WTC11 (cell line): ENCODE results near the gene GZMM. TPM values are rescaled to one million over a fixed set of nuclear protein-coding genes. Genes with fewer than 3 reads are reported as not detected.

Experiments
- ATAC-seq: fragments of 200-7000 bp; cut with Tn5 transposase; 2 replicates; pipeline ENCODE4 v1.10.0; 2021; ENCODE audit warnings: mild to moderate bottlenecking, moderate library complexity
- CTCF ChIA-PET: fragments of 300-600 bp; sonication (Branson Sonifier 250); formaldehyde crosslinking; loops from one replicate; lab custom pipeline; 2021; ENCODE audit warnings: antibody characterized with exemption; lab: Charles Lee
- POLR2A ChIA-PET: fragments of 350-600 bp; sonication (Branson Sonifier 250); formaldehyde crosslinking; loops from one replicate; lab custom pipeline; 2021; ENCODE audit warnings: antibody characterized with exemption; lab: Charles Lee
- DNase-seq: peaks from one replicate; pipeline ENCODE4 v3.0.0; 2021; ENCODE audit warnings: low spot score
- H3K27ac Mint-ChIP-seq: 2 replicates; pipeline ENCODE4 v1.8.0; 2021; ENCODE audit warnings: mixed read lengths
- H3K27me3 Mint-ChIP-seq: 2 replicates; pipeline ENCODE4 v1.8.0; 2021; ENCODE audit warnings: low read depth, mild to moderate bottlenecking, moderate library complexity, mixed read lengths
- H3K36me3 Mint-ChIP-seq: 2 replicates; pipeline ENCODE4 v1.8.0; 2021; ENCODE audit warnings: mixed read lengths
- H3K4me1 Mint-ChIP-seq: 2 replicates; pipeline ENCODE4 v1.8.0; 2022; ENCODE audit warnings: mixed read lengths
- H3K4me3 Mint-ChIP-seq: 2 replicates; pipeline ENCODE4 v1.8.0; 2021; ENCODE audit warnings: mild to moderate bottlenecking, moderate library complexity, mixed read lengths
- H3K9me3 Mint-ChIP-seq: 2 replicates; pipeline ENCODE4 v1.8.0; 2021; ENCODE audit warnings: mixed read lengths
- CBFB ChIP-seq: sonication (generic); formaldehyde crosslinking; IDR thresholded peaks from 2 replicates; pipeline ENCODE4 v1.8.1; 2022; ENCODE audit warnings: mild to moderate bottlenecking, low read depth, missing genetic modification reagents
- ETV6 ChIP-seq: sonication (generic); formaldehyde crosslinking; IDR thresholded peaks from 2 replicates; pipeline ENCODE4 v1.8.1; 2022; ENCODE audit warnings: mild to moderate bottlenecking, missing genetic modification reagents
- FOXP1 ChIP-seq: sonication (generic); formaldehyde crosslinking; IDR thresholded peaks from 2 replicates; pipeline ENCODE4 v1.8.0; 2022; ENCODE audit warnings: missing genetic modification reagents, mild to moderate bottlenecking, moderate library complexity, borderline replicate concordance
- GRHL2 ChIP-seq: fragments of 250-450 bp; sonication (Bioruptor Pico); IDR thresholded peaks from 2 replicates; pipeline ENCODE4 v1.8.0; 2022; ENCODE audit warnings: mild to moderate bottlenecking, moderate library complexity; ENCODE audit not compliant: insufficient replicate concordance, severe bottlenecking
- NFATC4 ChIP-seq: fragments of 250-450 bp; sonication (Bioruptor Pico); IDR thresholded peaks from 2 replicates; pipeline ENCODE4 v1.9.0; 2021; ENCODE audit warnings: mild to moderate bottlenecking
- NFYB ChIP-seq: sonication (generic); formaldehyde crosslinking; conservative IDR thresholded peaks from 2 replicates; pipeline ENCODE4 v1.8.0; 2022; ENCODE audit warnings: low read depth, missing genetic modification reagents
- OVOL2 ChIP-seq: fragments of 250-450 bp; sonication (Bioruptor Pico); IDR thresholded peaks from 2 replicates; pipeline ENCODE4 v1.9.0; 2021; ENCODE audit warnings: mild to moderate bottlenecking, borderline replicate concordance
- ZBTB21 ChIP-seq: sonication (generic); formaldehyde crosslinking; IDR thresholded peaks from 2 replicates; pipeline ENCODE4 v1.8.1; 2023; ENCODE audit warnings: mild to moderate bottlenecking, missing genetic modification reagents, borderline replicate concordance
- ZNF121 ChIP-seq: sonication (generic); formaldehyde crosslinking; IDR thresholded peaks from 2 replicates; pipeline ENCODE4 v1.8.0; 2023; ENCODE audit warnings: missing genetic modification reagents
- ZNF138 ChIP-seq: sonication (generic); formaldehyde crosslinking; conservative IDR thresholded peaks from 2 replicates; pipeline ENCODE4 v1.8.1; 2022; ENCODE audit warnings: mild to moderate bottlenecking, moderate library complexity, missing genetic modification reagents
- ZNF263 ChIP-seq: sonication (generic); formaldehyde crosslinking; IDR thresholded peaks from 2 replicates; pipeline ENCODE4 v1.8.1; 2022; ENCODE audit warnings: low read depth, mild to moderate bottlenecking, moderate library complexity, missing genetic modification reagents
- ZNF671 ChIP-seq: fragments of 250-450 bp; sonication (Bioruptor Pico); IDR thresholded peaks from 2 replicates; pipeline ENCODE4 v1.8.0; 2021; ENCODE audit warnings: mild to moderate bottlenecking
- total RNA-seq: library from RNA; stranded (reverse); gene quantifications from 3 replicates; pipeline ENCODE4 v1.2.3, GENCODE V29; 2021
- TF ChIP-seq, protein P1 (sequence below): fragments of 200-600 bp; IDR thresholded peaks from 2 replicates; pipeline ENCODE4 v1.8.0; 2022; ENCODE audit warnings: antibody characterized with exemption
- TF ChIP-seq, protein P2 (sequence below): sonication (generic); formaldehyde crosslinking; IDR thresholded peaks from 2 replicates; pipeline ENCODE4 v1.8.1; 2022; ENCODE audit warnings: mild to moderate bottlenecking, moderate library complexity, missing genetic modification reagents
- TF ChIP-seq, protein P3 (sequence below): sonication (generic); formaldehyde crosslinking; IDR thresholded peaks from 2 replicates; pipeline ENCODE4 v1.8.1; 2022; ENCODE audit warnings: low read depth, mild to moderate bottlenecking, moderate library complexity, missing genetic modification reagents, borderline replicate concordance
- TF ChIP-seq, protein P4 (sequence below): fragments of 250-450 bp; sonication (Bioruptor Pico); IDR thresholded peaks from 2 replicates; pipeline ENCODE4 v1.9.0; 2021; ENCODE audit warnings: mild to moderate bottlenecking
- TF ChIP-seq, protein P5 (sequence below): fragments of 250-450 bp; sonication (Bioruptor Pico); IDR thresholded peaks from 2 replicates; pipeline ENCODE4 v1.9.0; 2021; ENCODE audit warnings: moderate library complexity, mild to moderate bottlenecking, inconsistent platforms, borderline replicate concordance
- TF ChIP-seq, protein P6 (sequence below): sonication (generic); formaldehyde crosslinking; IDR thresholded peaks from 2 replicates; pipeline ENCODE4 v1.8.1; 2023; ENCODE audit warnings: mild to moderate bottlenecking, missing genetic modification reagents
- TF ChIP-seq, protein P7 (sequence below): sonication (generic); formaldehyde crosslinking; IDR thresholded peaks from 2 replicates; pipeline ENCODE4 v1.8.0; 2022; ENCODE audit warnings: missing genetic modification reagents

Gene GZMM
- total RNA-seq, 1 experiment from 2014 or later = 0.68 TPM

DNA sequence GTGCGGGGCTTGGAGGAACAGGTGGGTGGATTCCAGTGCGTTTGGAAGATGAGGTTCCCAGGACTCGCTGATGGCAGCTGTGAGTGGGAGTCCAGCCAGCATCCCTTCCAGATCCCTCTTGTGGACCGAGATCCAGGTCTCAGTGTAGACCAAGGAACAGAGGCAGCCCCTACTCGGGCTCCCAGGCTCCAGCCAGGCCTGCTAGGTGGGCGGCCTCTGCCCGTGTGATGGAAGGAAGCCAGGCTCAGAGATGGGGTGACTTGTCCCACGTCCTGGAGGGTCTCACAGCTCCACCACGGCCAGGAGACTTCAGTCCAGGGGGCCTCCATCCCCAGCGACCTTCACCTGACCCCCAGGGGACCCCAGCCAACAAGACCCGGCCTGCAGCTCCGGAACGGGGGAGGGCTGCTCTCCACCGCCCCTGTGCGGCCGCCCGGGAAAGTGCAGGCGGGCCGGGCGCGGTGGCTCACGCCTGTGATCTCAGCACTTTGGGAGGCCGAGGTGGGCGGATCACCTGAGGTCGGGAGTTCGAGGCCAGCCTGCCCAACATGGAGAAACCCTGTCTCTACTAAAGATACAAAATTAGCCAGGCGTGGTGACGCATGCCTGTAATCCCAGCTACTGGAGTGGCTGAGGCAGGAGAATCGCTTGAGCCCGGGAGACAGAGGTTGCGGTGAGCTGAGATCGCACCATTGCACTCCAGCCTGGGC lies 48.3 kb upstream of the GZMM start (continued):
- TF ChIP-seq, protein P1, sequence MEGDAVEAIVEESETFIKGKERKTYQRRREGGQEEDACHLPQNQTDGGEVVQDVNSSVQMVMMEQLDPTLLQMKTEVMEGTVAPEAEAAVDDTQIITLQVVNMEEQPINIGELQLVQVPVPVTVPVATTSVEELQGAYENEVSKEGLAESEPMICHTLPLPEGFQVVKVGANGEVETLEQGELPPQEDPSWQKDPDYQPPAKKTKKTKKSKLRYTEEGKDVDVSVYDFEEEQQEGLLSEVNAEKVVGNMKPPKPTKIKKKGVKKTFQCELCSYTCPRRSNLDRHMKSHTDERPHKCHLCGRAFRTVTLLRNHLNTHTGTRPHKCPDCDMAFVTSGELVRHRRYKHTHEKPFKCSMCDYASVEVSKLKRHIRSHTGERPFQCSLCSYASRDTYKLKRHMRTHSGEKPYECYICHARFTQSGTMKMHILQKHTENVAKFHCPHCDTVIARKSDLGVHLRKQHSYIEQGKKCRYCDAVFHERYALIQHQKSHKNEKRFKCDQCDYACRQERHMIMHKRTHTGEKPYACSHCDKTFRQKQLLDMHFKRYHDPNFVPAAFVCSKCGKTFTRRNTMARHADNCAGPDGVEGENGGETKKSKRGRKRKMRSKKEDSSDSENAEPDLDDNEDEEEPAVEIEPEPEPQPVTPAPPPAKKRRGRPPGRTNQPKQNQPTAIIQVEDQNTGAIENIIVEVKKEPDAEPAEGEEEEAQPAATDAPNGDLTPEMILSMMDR = peak; percentile 98
- TF ChIP-seq GRHL2 (CRISPR knock-in tag) = no peak
- TF ChIP-seq, protein P2, sequence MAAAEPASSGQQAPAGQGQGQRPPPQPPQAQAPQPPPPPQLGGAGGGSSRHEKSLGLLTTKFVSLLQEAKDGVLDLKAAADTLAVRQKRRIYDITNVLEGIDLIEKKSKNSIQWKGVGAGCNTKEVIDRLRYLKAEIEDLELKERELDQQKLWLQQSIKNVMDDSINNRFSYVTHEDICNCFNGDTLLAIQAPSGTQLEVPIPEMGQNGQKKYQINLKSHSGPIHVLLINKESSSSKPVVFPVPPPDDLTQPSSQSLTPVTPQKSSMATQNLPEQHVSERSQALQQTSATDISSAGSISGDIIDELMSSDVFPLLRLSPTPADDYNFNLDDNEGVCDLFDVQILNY (CRISPR knock-in tag) = peak; percentile 40; the same call in 1 of the 2 replicates
- no peak for TF ChIP-seq ZBTB21 (CRISPR knock-in tag)
- no peak for TF ChIP-seq CBFB
- TF ChIP-seq NFYB (CRISPR knock-in tag) = no peak
- TF ChIP-seq, all 79 proteins: peak for 8

DNA sequence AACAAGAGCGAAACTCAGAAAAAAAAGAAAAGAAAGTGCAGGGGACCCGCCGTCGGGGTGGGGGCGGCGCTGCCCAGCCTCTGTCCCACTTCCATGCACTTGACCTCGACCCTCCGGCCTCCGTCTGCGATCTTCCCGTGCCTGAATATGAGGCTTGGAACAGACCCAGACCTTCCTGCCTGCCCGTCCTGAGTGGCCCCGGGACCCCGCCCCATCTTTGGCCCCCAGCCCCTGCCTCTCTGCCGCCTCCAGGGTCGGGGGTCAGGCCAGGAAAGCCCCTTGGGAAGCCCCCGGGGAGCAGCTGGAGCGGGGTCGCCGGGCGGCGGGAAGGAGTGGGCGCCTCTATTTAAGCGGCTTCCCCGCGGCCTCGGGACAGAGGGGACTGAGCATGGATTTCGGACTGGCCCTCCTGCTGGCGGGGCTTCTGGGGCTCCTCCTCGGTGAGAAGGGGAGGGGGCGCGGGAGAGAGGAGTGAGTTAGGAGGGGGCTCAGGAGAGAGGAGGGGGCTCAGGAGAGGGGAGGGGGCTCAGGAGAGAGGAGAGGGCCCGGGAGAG lies 47.7 kb upstream of the GZMM start, which contains the start of gene MADCAM1:
Gene MADCAM1, plus strand, starts transcription at position 375 of the 554 bp plus-strand sequence. Its CDS starts 14 bp downstream, at position 389.
- ChIA-PET CTCF (interaction anchor here (0.7 to 3.6 kb wide), 15 partner anchors 8 to 230 kb away, joined by 3 to 46 read pairs (median 5); partner anchors contain the start of genes C2CD4C and CDC34), POLR2A (no interaction called here)
- DNase-seq (peak; percentile 70), ATAC-seq (no peak)
- Mint-ChIP-seq H3K27me3 (peaks cover 38% of the 10 kb centered on the region), H3K9me3 (peaks cover 3% of the 10 kb centered on the region), H3K4me1 (peaks cover 8% of the 10 kb centered on the region), H3K4me3 (peak within 1 kb of the TSS; percentile 64), H3K27ac (no peak within 1 kb of the TSS), H3K36me3 (no peaks in the 10 kb centered on the region)
- TF ChIP-seq ETV6 (CRISPR knock-in tag) = no peak
- TF ChIP-seq, protein P3, sequence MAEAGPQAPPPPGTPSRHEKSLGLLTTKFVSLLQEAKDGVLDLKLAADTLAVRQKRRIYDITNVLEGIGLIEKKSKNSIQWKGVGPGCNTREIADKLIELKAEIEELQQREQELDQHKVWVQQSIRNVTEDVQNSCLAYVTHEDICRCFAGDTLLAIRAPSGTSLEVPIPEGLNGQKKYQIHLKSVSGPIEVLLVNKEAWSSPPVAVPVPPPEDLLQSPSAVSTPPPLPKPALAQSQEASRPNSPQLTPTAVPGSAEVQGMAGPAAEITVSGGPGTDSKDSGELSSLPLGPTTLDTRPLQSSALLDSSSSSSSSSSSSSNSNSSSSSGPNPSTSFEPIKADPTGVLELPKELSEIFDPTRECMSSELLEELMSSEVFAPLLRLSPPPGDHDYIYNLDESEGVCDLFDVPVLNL = no peak
- TF ChIP-seq, protein P4, sequence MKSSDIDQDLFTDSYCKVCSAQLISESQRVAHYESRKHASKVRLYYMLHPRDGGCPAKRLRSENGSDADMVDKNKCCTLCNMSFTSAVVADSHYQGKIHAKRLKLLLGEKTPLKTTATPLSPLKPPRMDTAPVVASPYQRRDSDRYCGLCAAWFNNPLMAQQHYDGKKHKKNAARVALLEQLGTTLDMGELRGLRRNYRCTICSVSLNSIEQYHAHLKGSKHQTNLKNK (CRISPR knock-in tag) = no peak
- no peak for TF ChIP-seq ZNF671
- TF ChIP-seq OVOL2 (CRISPR knock-in tag) = no peak
- TF ChIP-seq, all 79 proteins: peak for 0

DNA sequence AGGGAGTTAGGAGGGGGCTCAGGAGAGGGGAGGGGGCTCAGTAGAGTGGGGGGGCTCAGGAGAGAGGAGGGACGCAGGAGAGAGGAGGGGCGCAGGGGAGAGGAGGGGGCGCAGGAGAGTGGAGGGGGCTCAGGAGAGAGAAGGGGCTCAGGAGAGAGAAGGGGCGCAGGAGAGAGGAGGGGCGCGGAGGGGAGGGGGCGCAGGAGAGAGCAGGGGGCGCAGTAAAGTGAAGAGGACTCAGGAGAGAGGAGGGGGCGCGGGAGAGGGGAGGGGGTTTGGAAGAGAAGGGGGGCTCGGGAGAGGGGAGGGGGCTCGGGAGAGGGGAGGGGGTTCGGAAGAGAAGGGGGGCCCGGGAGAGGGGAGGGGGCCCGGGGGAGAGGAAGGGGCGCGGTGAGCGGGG lies 46.9 kb upstream of the GZMM start:
- peaks cover 40% of the 10 kb centered on the region for H3K27me3 Mint-ChIP-seq
- CTCF ChIA-PET = interaction anchor here (1.2 to 2.2 kb wide), 3 partner anchors 8 to 14 kb away, joined by 4 to 57 read pairs (median 26); no protein-coding TSS in a partner anchor
- DNase-seq (no peak), ATAC-seq (no peak)
- H3K4me3 Mint-ChIP-seq = 0 out of 2 replicates have a peak overlapping the region, but pooled peaks have one; percentile 18
- TF ChIP-seq ZNF138 (CRISPR knock-in tag) (no peak), ZNF121 (CRISPR knock-in tag) (no peak), ZNF263 (CRISPR knock-in tag) (no peak), FOXP1 (CRISPR knock-in tag) (no peak), NFATC4 (CRISPR knock-in tag) (no peak), ZNF671 (no peak)
- TF ChIP-seq, protein P5, sequence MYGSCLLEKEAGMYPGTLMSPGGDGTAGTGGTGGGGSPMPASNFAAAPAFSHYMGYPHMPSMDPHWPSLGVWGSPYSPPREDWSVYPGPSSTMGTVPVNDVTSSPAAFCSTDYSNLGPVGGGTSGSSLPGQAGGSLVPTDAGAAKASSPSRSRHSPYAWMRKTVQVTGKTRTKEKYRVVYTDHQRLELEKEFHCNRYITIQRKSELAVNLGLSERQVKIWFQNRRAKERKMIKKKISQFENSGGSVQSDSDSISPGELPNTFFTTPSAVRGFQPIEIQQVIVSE = no peak
- TF ChIP-seq, protein P6, sequence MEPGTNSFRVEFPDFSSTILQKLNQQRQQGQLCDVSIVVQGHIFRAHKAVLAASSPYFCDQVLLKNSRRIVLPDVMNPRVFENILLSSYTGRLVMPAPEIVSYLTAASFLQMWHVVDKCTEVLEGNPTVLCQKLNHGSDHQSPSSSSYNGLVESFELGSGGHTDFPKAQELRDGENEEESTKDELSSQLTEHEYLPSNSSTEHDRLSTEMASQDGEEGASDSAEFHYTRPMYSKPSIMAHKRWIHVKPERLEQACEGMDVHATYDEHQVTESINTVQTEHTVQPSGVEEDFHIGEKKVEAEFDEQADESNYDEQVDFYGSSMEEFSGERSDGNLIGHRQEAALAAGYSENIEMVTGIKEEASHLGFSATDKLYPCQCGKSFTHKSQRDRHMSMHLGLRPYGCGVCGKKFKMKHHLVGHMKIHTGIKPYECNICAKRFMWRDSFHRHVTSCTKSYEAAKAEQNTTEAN (CRISPR knock-in tag) = no peak
- TF ChIP-seq, protein P2 (CRISPR knock-in tag) = no peak
- TF ChIP-seq, protein P7, sequence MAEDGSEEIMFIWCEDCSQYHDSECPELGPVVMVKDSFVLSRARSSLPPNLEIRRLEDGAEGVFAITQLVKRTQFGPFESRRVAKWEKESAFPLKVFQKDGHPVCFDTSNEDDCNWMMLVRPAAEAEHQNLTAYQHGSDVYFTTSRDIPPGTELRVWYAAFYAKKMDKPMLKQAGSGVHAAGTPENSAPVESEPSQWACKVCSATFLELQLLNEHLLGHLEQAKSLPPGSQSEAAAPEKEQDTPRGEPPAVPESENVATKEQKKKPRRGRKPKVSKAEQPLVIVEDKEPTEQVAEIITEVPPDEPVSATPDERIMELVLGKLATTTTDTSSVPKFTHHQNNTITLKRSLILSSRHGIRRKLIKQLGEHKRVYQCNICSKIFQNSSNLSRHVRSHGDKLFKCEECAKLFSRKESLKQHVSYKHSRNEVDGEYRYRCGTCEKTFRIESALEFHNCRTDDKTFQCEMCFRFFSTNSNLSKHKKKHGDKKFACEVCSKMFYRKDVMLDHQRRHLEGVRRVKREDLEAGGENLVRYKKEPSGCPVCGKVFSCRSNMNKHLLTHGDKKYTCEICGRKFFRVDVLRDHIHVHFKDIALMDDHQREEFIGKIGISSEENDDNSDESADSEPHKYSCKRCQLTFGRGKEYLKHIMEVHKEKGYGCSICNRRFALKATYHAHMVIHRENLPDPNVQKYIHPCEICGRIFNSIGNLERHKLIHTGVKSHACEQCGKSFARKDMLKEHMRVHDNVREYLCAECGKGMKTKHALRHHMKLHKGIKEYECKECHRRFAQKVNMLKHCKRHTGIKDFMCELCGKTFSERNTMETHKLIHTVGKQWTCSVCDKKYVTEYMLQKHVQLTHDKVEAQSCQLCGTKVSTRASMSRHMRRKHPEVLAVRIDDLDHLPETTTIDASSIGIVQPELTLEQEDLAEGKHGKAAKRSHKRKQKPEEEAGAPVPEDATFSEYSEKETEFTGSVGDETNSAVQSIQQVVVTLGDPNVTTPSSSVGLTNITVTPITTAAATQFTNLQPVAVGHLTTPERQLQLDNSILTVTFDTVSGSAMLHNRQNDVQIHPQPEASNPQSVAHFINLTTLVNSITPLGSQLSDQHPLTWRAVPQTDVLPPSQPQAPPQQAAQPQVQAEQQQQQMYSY (CRISPR knock-in tag) = no peak
- H3K27ac Mint-ChIP-seq = no peak overlapping the region
- H3K36me3 Mint-ChIP-seq = no peaks in the 10 kb centered on the region
- H3K9me3 Mint-ChIP-seq = peaks cover 3% of the 10 kb centered on the region
- POLR2A ChIA-PET = interaction anchor here (1.5 kb wide), 1 partner anchor 8 kb away, joined by 4 read pairs; no protein-coding TSS in a partner anchor
- peaks cover 8% of the 10 kb centered on the region for H3K4me1 Mint-ChIP-seq
